GM21717 (cell line): Measurements from ENCODE around the gene SPATC1L.
"Not testable (repeated sequence)": the region's sequence is repeated elsewhere in the genome, so short reads cannot be mapped to it uniquely, and the experiment has no call there.

ENCODE experiments used
- ATAC-seq: cut with Tn5 transposase; IDR thresholded peaks from one replicate; pipeline ENCODE4 v1.9.1; 2021; ENCODE audit warnings: mild to moderate bottlenecking, moderate library complexity; ENCODE audit not compliant: unreplicated experiment

SPATC1L gene

DNA sequence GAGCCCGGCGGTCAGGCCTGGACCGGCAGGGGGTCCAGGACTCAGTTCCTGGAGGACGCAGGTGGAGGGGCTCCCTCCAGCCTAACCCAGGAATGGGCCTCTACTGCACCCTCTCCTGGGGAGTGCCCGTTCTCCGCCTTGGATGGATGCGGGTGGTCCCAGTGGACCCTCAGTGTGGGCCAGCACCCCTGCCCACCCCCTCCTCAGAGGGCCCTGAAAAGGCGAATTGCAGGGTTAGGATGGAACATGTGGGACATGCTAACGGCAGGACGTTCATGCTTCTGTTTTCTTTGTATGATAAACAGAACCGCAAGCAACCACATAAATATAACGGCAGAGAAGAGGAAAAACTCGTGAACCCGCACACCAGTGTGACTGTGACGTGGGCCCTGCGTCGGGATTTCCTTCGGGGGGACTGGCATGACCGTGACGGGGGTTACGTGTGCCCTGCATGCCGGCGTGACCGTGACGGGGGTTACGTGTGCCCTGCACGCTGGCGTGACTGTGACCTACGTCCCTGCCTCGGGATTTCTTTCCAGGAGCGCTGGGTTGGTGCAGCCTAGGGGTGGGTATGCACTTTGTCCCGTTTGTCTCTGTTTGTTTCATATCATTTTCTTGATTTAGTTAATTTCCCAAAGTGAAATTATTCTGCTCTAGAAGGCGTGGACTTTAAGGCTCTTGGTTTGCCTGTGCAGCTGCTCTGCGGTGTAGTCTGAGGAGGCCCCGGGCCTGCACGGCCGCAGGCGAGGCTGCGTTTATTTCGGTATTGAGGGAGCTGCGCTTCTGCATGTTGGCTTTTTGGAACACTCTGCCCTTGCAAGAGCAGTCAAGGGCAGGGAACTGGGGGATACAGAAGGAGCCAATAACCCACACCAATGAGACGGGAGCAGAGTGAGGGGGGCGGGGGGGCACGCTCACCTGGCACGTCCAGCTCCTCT is 32.0 kb downstream of the SPATC1L start:
- no peak for ATAC-seq

GRCh38 chr21:46151261-46151988 is 32.8 kb downstream of the SPATC1L start:
- ATAC-seq, result no peak

DNA sequence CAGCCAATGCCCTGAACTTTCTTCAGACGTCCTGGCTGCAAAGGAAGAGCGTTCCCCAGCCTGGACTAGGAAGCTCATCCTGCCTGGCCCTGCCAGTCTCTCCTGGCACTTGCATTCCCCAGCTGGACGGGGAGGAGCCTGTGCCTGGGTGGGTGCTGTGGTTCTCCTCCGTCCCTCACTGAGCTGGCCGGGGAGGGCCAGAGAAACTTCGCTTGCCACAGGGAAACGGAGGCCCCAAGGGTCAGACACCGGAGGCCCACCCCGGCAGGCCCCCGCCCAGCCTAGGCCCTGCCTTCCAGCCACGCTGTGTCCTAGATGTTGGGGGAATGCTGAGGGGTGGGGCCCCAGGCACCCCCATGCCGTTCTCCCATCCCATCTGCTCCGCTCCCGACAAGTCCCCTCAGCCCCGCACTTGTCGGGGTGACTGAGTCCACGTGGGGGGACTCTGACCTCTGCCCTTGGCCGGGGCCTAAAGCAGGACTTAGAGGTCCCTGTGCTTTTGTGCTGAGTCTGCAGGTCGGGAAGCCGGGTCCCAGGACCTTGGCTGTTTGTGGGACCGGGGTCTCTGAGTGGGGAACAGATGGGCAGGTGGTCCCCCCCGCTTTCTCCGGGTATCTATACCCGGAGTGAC is 33.7 kb downstream of the SPATC1L start:
- ATAC-seq, result no peak

- no peak for ATAC-seq
Measured at GRCh38 chr21:46150073-46150472, 34.2 kb downstream of the SPATC1L start.

GRCh38 chr21:46149205-46149901 is 34.9 kb downstream of the SPATC1L start:
- ATAC-seq, result no peak

DNA sequence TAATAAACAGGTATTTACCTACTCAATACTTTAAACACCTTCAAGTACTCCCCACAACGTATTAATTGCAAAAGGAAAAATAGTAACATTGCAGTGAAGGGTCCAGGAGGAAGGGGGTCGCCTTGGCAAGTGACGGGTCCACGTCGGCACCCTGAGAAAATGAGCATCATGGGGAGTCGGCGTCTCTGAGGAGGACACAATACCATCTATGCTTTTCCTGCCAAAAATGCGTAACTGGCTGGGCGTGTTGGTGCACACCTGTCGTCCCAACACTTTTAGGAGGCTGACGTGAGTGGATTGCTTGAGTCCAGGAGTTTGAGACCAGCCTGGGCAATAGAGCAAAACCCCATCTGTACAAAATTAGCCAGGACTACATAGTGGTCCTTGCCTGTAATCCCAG is 36.2 kb downstream of the SPATC1L start:
- no peak for ATAC-seq

- ATAC-seq, result not testable (repeated sequence)
Measured at GRCh38 chr21:46147429-46147828, 36.8 kb downstream of the SPATC1L start.

GRCh38 chr21:46146856-46147255 is 37.4 kb downstream of the SPATC1L start:
- no peak for ATAC-seq

DNA sequence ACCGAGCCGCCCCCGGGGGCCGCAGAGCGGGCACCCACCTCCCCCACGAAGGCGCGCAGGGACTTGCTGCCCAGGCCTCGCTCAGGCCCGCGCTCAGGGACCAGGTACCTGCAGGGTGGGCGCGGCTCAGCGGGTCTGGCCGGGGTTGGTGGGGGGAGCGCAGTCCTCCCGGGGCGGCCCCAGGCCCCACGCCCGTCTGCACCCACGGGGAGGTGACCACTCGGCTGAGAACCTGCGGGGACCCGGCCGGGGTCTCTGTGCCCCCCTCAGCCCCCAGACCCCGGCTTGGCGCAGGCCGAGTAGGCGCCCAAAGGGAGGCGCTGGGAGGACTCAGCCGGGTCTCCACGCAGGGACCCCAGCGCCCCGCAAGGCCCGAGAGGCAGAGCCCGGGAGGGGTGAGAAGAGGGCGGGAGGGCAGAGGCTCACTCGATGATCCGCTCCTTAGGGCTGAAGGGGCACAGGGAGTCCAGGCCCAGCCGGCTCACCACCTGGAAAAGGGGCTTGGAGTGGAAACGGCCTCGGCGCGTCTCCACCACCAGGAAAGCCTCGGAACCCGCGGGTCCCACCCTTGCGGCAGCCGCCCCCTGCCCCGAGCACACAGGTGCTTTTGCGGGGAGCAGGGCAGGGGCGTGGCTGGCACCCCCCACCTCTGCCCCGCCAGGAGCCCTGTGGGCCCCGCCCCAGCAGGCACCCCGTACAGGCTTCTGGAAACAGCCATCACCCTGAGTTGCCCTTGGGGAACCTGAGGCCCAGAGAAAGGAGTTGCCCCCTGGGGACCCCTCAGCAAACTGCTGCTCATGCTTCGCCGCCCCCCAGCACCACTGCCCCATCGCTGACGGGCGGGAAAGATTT is 38.2 kb downstream of the SPATC1L start:
- ATAC-seq, result no peak

- no peak for ATAC-seq
Measured at GRCh38 chr21:46145159-46145839, 39.0 kb downstream of the SPATC1L start.

DNA sequence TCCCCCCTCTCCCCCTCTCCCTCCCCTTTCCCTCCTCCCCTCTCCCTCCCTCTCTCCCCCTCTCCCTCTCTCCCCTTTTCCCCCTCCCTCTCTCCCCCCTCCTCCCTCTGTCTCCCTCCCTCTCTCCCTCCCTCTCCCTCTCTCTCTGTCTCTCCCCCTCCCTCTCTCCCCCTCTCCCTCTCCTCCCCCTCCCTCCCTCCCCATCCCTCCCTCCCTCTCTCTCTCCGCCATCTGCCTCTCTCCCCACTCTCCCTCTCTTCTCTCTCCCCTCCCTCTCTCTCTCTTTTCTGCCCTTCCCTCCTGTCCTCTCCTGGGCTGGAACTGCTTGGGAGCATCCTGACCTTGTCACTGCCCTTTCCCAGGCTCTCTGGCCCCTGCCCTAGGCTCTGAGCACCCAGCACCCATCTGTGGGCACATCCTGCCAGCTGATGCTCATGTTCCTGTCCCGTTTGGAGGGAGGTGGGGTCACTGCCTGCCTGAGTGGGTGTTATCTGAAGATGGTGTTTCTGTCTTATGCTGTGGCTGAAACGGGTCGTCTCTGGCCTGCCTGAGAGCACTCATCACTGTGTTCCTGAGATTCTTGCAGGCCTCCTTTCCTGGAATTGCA is 39.7 kb downstream of the SPATC1L start:
- ATAC-seq, result no peak

DNA sequence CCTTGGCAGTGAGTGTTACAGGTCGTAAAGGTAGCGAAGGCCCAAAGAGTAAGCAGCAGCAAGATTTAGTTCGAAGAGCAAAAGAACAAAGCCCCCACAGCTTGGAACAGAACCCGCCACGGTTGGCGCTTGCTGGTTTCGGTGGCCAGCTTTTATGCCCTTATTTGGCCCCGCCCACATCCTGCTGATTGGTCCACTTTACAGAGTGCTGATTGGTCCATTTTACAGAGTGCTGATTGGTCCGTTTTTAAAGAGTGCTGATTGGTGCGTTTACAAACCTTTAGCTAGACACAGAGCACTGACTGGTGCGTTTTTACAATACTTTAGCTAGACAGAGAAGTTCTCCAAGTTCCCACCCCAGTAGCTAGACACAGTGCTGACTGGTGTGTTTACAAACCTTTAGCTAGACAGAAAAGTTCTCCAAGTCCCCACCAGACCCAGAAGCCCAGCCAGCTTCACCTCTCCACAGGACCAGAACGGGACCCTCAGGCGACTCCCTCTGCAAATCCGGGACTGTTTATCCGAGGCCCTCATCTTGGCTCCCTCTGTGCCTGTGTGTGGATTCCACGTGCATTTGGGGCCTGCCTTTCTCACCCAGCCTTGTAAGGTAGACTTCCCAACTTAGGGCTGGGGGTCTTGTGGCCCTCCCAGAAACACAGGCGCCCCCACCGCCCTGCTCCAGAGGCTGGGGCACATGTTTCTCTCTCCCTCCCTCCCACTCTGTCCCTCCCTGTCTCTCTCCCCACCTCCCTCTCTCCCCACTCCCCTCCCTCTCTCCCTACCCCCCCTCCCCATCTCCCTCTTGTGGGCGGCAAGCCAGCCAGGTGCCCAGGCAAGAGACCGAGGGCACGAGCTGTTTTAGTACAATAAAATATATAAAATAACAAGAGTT is 41.4 kb downstream of the SPATC1L start:
- no peak for ATAC-seq

- no peak for ATAC-seq
Measured at GRCh38 chr21:46141767-46142581, 42.3 kb downstream of the SPATC1L start.

DNA sequence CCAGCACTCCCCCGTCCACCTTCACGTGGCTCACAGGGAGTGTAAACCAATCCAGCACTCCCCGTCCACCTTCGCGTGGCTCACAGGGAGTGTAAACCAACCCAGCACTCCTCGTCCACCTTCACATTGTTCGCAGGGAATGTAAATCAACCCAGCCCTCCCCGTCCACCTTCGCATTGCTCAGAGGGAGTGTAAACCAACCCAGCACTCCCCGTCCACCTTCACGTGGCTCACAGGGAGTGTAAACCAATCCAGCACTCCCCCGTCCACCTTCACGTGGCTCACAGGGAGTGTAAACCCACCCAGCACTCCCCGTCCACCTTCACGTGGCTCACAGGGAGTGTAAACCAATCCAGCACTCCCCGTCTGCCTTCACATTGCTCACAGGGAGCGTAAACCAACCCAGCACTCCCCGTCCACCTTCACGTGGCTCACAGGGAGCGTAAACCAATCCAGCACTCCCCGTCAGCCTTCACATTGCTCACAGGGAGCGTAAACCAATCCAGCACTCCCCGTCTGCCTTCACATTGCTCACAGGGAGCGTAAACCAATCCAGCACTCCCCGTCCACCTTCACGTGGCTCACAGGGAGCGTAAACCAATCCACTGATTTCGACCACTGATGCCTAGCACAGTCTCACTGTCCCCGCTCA is 43.8 kb downstream of the SPATC1L start:
- ATAC-seq, result not testable (repeated sequence)

GRCh38 chr21:46139686-46140085 is 44.6 kb downstream of the SPATC1L start:
- no peak for ATAC-seq

DNA sequence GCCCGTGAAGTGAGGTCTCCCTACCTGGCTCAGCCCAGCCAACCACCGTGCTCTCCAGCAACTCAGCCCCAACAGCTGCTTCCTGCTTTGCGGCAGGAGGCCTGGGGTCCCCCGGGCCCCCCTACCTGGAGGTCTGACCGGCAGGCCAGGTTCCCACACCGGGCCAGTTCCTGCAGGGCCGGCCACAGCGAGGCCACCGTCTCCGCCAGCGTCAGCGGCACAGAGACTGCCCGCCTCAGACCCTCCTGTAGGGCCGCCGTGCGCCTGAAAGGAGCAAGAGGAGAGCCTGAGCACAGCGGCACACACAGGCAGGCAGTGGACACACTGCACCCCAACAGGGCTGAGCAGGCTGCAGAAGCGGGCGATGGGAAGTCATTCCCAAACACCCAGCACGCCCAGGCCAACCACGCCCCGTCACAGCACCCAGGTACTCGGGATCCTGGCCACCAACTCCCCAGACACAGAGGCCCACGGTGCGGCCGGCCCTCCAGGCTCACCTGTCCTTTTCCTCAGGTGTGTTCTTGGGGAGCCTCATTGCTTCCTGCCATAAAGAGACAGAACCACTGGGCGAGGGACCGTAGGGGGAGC is 45.8 kb downstream of the SPATC1L start:
- ATAC-seq, result no peak
